ENCODE measurements around the gene RPS3A.

RPS3A gene

GRCh38 chr4:151097759-151098158, 1.7 kb upstream of the RPS3A start:
- Mint-ChIP-seq H3K36me3 (ENCODE audit: low read depth) (peaks cover 27% of the 10 kb centered on the region), H3K9me3 (no peaks in the 10 kb centered on the region), H3K27ac (no peak overlapping the region), H3K27me3 (ENCODE audit: low read depth) (peaks cover 3% of the 10 kb centered on the region), H3K4me1 (peaks cover 31% of the 10 kb centered on the region), H3K4me3 (peak overlapping the region in 1 of 3 experiments; percentile 62)
- no peak for TF ChIP-seq CTCF (IDR thresholded peaks at IDR 0.05; ENCODE audit: unreplicated experiment in 3 of 3)

- Mint-ChIP-seq H3K36me3 (ENCODE audit: low read depth) (peaks cover 37% of the 10 kb centered on the region), H3K4me3 (peak overlapping the region; percentile 97 to 99 (median 98)), H3K4me1 (peaks cover 31% of the 10 kb centered on the region), H3K9me3 (no peaks in the 10 kb centered on the region), H3K27me3 (ENCODE audit: low read depth) (no peaks in the 10 kb centered on the region), H3K27ac (peak overlapping the region; percentile 99)
- TF ChIP-seq CTCF (IDR thresholded peaks at IDR 0.05; ENCODE audit: unreplicated experiment in 3 of 3), result no peak
These were observed 524 bp upstream of the RPS3A start for GRCh38 chr4:151098979-151099228.

GRCh38 chr4:151099976-151100417, 569 bp downstream of the RPS3A start:
- no peak for TF ChIP-seq CTCF (IDR thresholded peaks at IDR 0.05; ENCODE audit: unreplicated experiment in 3 of 3)
- Mint-ChIP-seq H3K27ac (peak overlapping the region; percentile 99), H3K4me1 (peaks cover 31% of the 10 kb centered on the region), H3K36me3 (ENCODE audit: low read depth) (peaks cover 45% of the 10 kb centered on the region), H3K4me3 (peak overlapping the region; percentile 97 to 99 (median 98)), H3K27me3 (ENCODE audit: low read depth) (no peaks in the 10 kb centered on the region), H3K9me3 (no peaks in the 10 kb centered on the region)

GRCh38 chr4:151100531-151100930, 1.1 kb downstream of the RPS3A start:
- Mint-ChIP-seq H3K9me3 (no peaks in the 10 kb centered on the region), H3K36me3 (ENCODE audit: low read depth) (peaks cover 46% of the 10 kb centered on the region), H3K27ac (peak overlapping the region; percentile 99), H3K4me1 (peaks cover 31% of the 10 kb centered on the region), H3K4me3 (peak overlapping the region; percentile 97 to 99 (median 98)), H3K27me3 (ENCODE audit: low read depth) (no peaks in the 10 kb centered on the region)
- TF ChIP-seq CTCF (IDR thresholded peaks at IDR 0.05; ENCODE audit: unreplicated experiment in 3 of 3), result no peak

GRCh38 chr4:151103758-151104157, 4.3 kb downstream of the RPS3A start:
- H3K27me3 Mint-ChIP-seq (ENCODE audit: low read depth), result no peaks in the 10 kb centered on the region
- H3K27ac Mint-ChIP-seq, result no peak overlapping the region
- H3K4me3 Mint-ChIP-seq, result no peak overlapping the region
- peaks cover 74% of the 10 kb centered on the region for H3K36me3 Mint-ChIP-seq (ENCODE audit: low read depth)
- no peaks in the 10 kb centered on the region for H3K9me3 Mint-ChIP-seq
- peaks cover 31% of the 10 kb centered on the region for H3K4me1 Mint-ChIP-seq
- TF ChIP-seq CTCF (IDR thresholded peaks at IDR 0.05; ENCODE audit: unreplicated experiment in 3 of 3), result no peak

- no peaks in the 10 kb centered on the region for H3K9me3 Mint-ChIP-seq
- H3K4me1 Mint-ChIP-seq, result peaks cover 25% of the 10 kb centered on the region
- peak overlapping the region in 1 of 3 experiments; percentile 41 for H3K4me3 Mint-ChIP-seq
- H3K27ac Mint-ChIP-seq, result no peak overlapping the region
- H3K27me3 Mint-ChIP-seq (ENCODE audit: low read depth), result no peaks in the 10 kb centered on the region
- H3K36me3 Mint-ChIP-seq (ENCODE audit: low read depth), result peaks cover 74% of the 10 kb centered on the region
- no peak for TF ChIP-seq CTCF (IDR thresholded peaks at IDR 0.05; ENCODE audit: unreplicated experiment in 3 of 3)
These were observed 5.2 kb downstream of the RPS3A start for GRCh38 chr4:151104621-151105020.

Data from nephron (organoid).